ENCODE measurements around the gene TRAPPC3.
"Not testable (repeated sequence)": the region's sequence is repeated elsewhere in the genome, so short reads cannot be mapped to it uniquely, and the experiment has no call there.

DNA sequence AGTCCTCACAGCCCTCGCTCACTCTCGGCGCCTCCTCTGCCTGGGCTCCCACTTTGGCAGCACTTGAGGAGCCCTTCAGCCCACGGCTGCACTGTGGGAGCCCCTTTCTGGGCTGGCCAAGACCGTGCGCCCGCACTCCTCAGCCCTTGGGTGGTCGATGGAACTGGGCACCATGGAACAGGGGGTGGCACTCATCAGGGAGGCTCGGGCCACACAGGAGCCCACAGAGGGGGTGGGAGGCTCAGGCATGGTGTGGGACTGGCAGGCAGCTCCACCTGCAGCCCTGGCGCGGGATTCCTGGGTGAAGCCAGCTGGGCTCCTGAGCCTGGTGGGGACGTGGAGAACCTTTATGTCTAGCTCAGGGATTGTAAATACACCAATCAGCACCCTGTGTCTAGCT, 47.5 kb upstream of the TRAPPC3 start:
- TF ChIP-seq, protein P1, sequence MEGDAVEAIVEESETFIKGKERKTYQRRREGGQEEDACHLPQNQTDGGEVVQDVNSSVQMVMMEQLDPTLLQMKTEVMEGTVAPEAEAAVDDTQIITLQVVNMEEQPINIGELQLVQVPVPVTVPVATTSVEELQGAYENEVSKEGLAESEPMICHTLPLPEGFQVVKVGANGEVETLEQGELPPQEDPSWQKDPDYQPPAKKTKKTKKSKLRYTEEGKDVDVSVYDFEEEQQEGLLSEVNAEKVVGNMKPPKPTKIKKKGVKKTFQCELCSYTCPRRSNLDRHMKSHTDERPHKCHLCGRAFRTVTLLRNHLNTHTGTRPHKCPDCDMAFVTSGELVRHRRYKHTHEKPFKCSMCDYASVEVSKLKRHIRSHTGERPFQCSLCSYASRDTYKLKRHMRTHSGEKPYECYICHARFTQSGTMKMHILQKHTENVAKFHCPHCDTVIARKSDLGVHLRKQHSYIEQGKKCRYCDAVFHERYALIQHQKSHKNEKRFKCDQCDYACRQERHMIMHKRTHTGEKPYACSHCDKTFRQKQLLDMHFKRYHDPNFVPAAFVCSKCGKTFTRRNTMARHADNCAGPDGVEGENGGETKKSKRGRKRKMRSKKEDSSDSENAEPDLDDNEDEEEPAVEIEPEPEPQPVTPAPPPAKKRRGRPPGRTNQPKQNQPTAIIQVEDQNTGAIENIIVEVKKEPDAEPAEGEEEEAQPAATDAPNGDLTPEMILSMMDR (IDR thresholded peaks at IDR 0.05; ENCODE audit: low read depth, low read length) = not testable (repeated sequence)
- TF ChIP-seq EZH2phosphoT487 (IDR thresholded peaks at IDR 0.05; ENCODE audit: low read depth) = not testable (repeated sequence)

All from OCI-LY3 (cell line).